Liver (tissue), 9 donors: ENCODE data around the gene KCNK3. TPM values are rescaled to one million over a fixed set of nuclear protein-coding genes. Genes with fewer than 3 reads are reported as not detected.

ENCODE experiments used
- DNase-seq: peaks from one replicate; pipeline ENCODE4 v3.0.0-alpha.2; 2017; ENCODE audit warnings: low spot score
- H3K27ac ChIP-seq, 2 donors: one replicate each; pipeline ENCODE4 v1.7.0; 2013; ENCODE audit warnings: inconsistent platforms in 2 of 2, low read length in 2 of 2, control low read depth in 1 of 2, low read depth in 1 of 2, mild to moderate bottlenecking in 1 of 2
- H3K27me3 ChIP-seq, 4 donors: one replicate each; pipeline versions ENCODE4 v1.6.1 to v1.7.0; 2013; ENCODE audit warnings: low read length in 3 of 4, inconsistent platforms in 1 of 4, mild to moderate bottlenecking in 1 of 4, moderate library complexity in 1 of 4; ENCODE audit not compliant: control insufficient read depth in 4 of 4, insufficient read depth in 4 of 4
- H3K36me3 ChIP-seq, 4 donors: one replicate each; pipeline versions ENCODE4 v1.6.1 to v1.7.0; 2013; ENCODE audit warnings: low read length in 3 of 4, mild to moderate bottlenecking in 3 of 4, low read depth in 1 of 4, moderate library complexity in 1 of 4; ENCODE audit not compliant: control insufficient read depth in 4 of 4, insufficient read depth in 3 of 4
- H3K4me1 ChIP-seq, 4 donors: one replicate each; pipeline versions ENCODE4 v1.6.1 to v1.7.0; 2013; ENCODE audit warnings: low read length in 3 of 4, mild to moderate bottlenecking in 3 of 4, moderate library complexity in 1 of 4; ENCODE audit not compliant: control insufficient read depth in 4 of 4, insufficient read depth in 4 of 4
- H3K4me3 ChIP-seq, 3 donors: one replicate each; pipeline versions ENCODE4 v1.6.1 to v1.7.0; 2013; ENCODE audit warnings: low read length in 3 of 3, control low read depth in 1 of 3, low read depth in 1 of 3, mild to moderate bottlenecking in 1 of 3
- H3K9ac ChIP-seq, 2 donors: one replicate each; pipeline ENCODE4 v1.7.0; 2013; ENCODE audit warnings: low read length in 2 of 2, mild to moderate bottlenecking in 2 of 2, moderate library complexity in 2 of 2, control low read depth in 1 of 2, low read depth in 1 of 2
- H3K9me3 ChIP-seq, 4 donors: one replicate each; pipeline versions ENCODE4 v1.6.1 to v1.7.0; 2013; ENCODE audit warnings: low read length in 3 of 4; ENCODE audit not compliant: control insufficient read depth in 4 of 4
- EGR1 ChIP-seq, 2 donors: IDR thresholded peaks; 2 replicates each; pipeline ENCODE4 v1.6.1; 2016 to 2018; ENCODE audit warnings: antibody characterized with exemption in 2 of 2, low read depth in 2 of 2
- FOXA1 ChIP-seq: IDR thresholded peaks from 2 replicates; pipeline ENCODE4 v1.6.1; 2016; ENCODE audit warnings: antibody characterized with exemption
- FOXA2 ChIP-seq: IDR thresholded peaks from 2 replicates; pipeline ENCODE4 v1.6.1; 2016; ENCODE audit warnings: antibody characterized with exemption
- GABPA ChIP-seq, 2 donors: IDR thresholded peaks in 1 of 2; conservative IDR thresholded peaks in 1 of 2; 2 replicates each; pipeline ENCODE4 v1.6.1; 2016; ENCODE audit warnings: antibody characterized with exemption in 2 of 2, mild to moderate bottlenecking in 1 of 2, moderate library complexity in 1 of 2
- HNF4A ChIP-seq, 2 donors: conservative IDR thresholded peaks; 2 replicates each; pipeline ENCODE4 v1.6.1; 2016; ENCODE audit warnings: antibody characterized with exemption in 2 of 2, mild to moderate bottlenecking in 2 of 2
- HNF4G ChIP-seq: IDR thresholded peaks from 2 replicates; pipeline ENCODE4 v1.6.1; 2016; ENCODE audit warnings: antibody characterized with exemption
- JUND ChIP-seq, 2 donors: IDR thresholded peaks; 2 replicates each; pipeline ENCODE4 v1.6.1; 2016; ENCODE audit warnings: antibody characterized with exemption in 2 of 2
- NR2F2 ChIP-seq: IDR thresholded peaks from 2 replicates; pipeline ENCODE4 v1.6.1; 2016; ENCODE audit warnings: antibody characterized with exemption
- RAD21 ChIP-seq, 2 donors: IDR thresholded peaks; 2 replicates each; pipeline ENCODE4 v1.6.1; 2016; ENCODE audit warnings: antibody characterized with exemption in 2 of 2, mild to moderate bottlenecking in 2 of 2
- RXRA ChIP-seq, 2 donors: IDR thresholded peaks; 2 replicates each; pipeline ENCODE4 v1.6.1; 2017 to 2018; ENCODE audit warnings: antibody characterized with exemption in 2 of 2, mild to moderate bottlenecking in 1 of 2
- SP1 ChIP-seq: IDR thresholded peaks from 2 replicates; pipeline ENCODE4 v1.6.1; 2018; ENCODE audit warnings: antibody characterized with exemption, mild to moderate bottlenecking
- TAF1 ChIP-seq: conservative IDR thresholded peaks from 2 replicates; pipeline ENCODE4 v1.6.1; 2016; ENCODE audit warnings: antibody characterized with exemption, mild to moderate bottlenecking
- YY1 ChIP-seq: IDR thresholded peaks from 2 replicates; pipeline ENCODE4 v1.6.1; 2016; ENCODE audit warnings: antibody characterized with exemption, mild to moderate bottlenecking
- WGBS: extraction: QIAGEN DNeasy Blood & Tissue Kit; methylation state at CpG from one replicate; pipeline ENCODE4 v1.1.7; 2013; 5-methylcytosine and 5-hydroxymethylcytosine counted together
- polyA plus RNA-seq, 2 donors: library from polyadenylated mRNA; stranded (reverse) in 1 of 2; unstranded in 1 of 2; fragments of 200-250 nt in 1 of 2; fragments of >200 nt in 1 of 2; fragmentation: Nextera tagmentation in 1 of 2; extraction: Ambion mirVana in 1 of 2; gene quantifications; one replicate each; pipeline versions ENCODE4 v1.2.1 to v1.2.3, GENCODE V29; 2013 to 2015
- total RNA-seq, 2 donors: library from RNA; depleted of rRNA; stranded (reverse); fragments of >200 nt; gene quantifications; one replicate each; pipeline ENCODE4 v1.2.3, GENCODE V29; 2014
- TF ChIP-seq, protein P1 (sequence below): IDR thresholded peaks from 2 replicates; pipeline ENCODE4 v1.6.1; 2016; ENCODE audit warnings: antibody characterized with exemption, mild to moderate bottlenecking
- TF ChIP-seq, protein P2 (sequence below): fragments of 150-350 bp; IDR thresholded peaks from 2 replicates; pipeline ENCODE4 v1.5.1; 2017; ENCODE audit warnings: improper control_type of control experiment, low read depth, low read length; ENCODE audit not compliant: missing input control
- TF ChIP-seq, protein P3 (sequence below): IDR thresholded peaks from 2 replicates; pipeline ENCODE4 v1.6.1; 2016; ENCODE audit warnings: antibody characterized with exemption
- TF ChIP-seq, protein P4 (sequence below): IDR thresholded peaks from 2 replicates; pipeline ENCODE4 v1.6.1; 2016; ENCODE audit warnings: antibody characterized with exemption
- TF ChIP-seq, protein P5 (sequence below): IDR thresholded peaks from 2 replicates; pipeline ENCODE4 v1.6.1; 2016; ENCODE audit warnings: antibody characterized with exemption
- donor health status: healthy.
- donor health status: healthy.
- donor health status: healthy.
- donor health status: healthy.
- donor health status: healthy.

The KCNK3 gene
- total RNA-seq, result 1 to 10 TPM in 1 of 2 donors, not detected in 1; 6.6 TPM
- polyA plus RNA-seq, result 1 to 10 TPM in 1 of 2 donors, under 1 TPM in 1; 0.78 to 2.6 TPM

DNA sequence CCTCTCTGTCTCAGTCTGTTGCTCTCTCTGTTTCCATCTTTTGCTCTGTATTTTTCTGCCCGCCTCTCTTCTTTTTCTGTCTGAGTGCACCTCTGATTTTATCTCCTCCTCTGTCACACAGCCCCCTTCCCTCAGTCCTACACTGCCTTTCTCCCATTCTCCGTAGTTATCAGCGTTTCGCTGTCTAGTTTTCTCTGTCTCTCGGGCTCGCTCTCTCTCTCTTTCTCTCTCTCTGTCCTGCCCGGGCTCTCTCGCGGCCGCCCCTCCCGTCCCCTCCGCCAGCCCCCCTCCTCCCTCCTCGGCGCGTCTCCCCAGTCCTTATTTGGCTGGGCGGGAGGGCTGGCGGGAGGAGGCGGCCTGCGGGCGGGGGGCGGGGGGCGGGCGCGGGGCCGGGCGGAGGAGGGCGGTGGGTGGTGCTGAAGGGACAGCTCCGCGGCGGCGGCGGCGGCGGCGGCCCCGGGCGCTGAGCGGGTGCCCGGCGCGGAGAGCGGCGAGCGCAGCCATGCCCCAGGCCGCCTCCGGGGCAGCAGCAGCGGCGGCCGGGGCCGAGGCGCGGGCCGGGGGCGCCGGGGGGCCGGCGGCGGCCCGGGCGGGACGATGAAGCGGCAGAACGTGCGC is at the start of gene KCNK3:
TSS of gene KCNK3 (plus strand) at position 444 of the 618 bp plus-strand sequence. CDS start at position 598, 154 bp downstream.
- DNase-seq, result peak; percentile 61
- peaks cover 2 to 9% (median 5%) of the 10 kb centered on the region in 4 donors for H3K4me1 ChIP-seq
- no peaks in the 10 kb centered on the region for H3K9me3 ChIP-seq
- H3K36me3 ChIP-seq, result no peaks in the 10 kb centered on the region
- H3K27me3 ChIP-seq, result peaks cover 0 to 12% (median 6%) of the 10 kb centered on the region in 4 donors
- H3K9ac ChIP-seq, result no peak within 1 kb of the TSS
- H3K4me3 ChIP-seq, result peak within 1 kb of the TSS in 1 of 3 donors; percentile 35
- no peak within 1 kb of the TSS for H3K27ac ChIP-seq
- TF ChIP-seq, protein P1, sequence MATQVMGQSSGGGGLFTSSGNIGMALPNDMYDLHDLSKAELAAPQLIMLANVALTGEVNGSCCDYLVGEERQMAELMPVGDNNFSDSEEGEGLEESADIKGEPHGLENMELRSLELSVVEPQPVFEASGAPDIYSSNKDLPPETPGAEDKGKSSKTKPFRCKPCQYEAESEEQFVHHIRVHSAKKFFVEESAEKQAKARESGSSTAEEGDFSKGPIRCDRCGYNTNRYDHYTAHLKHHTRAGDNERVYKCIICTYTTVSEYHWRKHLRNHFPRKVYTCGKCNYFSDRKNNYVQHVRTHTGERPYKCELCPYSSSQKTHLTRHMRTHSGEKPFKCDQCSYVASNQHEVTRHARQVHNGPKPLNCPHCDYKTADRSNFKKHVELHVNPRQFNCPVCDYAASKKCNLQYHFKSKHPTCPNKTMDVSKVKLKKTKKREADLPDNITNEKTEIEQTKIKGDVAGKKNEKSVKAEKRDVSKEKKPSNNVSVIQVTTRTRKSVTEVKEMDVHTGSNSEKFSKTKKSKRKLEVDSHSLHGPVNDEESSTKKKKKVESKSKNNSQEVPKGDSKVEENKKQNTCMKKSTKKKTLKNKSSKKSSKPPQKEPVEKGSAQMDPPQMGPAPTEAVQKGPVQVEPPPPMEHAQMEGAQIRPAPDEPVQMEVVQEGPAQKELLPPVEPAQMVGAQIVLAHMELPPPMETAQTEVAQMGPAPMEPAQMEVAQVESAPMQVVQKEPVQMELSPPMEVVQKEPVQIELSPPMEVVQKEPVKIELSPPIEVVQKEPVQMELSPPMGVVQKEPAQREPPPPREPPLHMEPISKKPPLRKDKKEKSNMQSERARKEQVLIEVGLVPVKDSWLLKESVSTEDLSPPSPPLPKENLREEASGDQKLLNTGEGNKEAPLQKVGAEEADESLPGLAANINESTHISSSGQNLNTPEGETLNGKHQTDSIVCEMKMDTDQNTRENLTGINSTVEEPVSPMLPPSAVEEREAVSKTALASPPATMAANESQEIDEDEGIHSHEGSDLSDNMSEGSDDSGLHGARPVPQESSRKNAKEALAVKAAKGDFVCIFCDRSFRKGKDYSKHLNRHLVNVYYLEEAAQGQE, result peak; percentile 89
- no peak for TF ChIP-seq FOXA1
- 3% methylated on average over 64 of the region's 64 CpGs for WGBS

DNA sequence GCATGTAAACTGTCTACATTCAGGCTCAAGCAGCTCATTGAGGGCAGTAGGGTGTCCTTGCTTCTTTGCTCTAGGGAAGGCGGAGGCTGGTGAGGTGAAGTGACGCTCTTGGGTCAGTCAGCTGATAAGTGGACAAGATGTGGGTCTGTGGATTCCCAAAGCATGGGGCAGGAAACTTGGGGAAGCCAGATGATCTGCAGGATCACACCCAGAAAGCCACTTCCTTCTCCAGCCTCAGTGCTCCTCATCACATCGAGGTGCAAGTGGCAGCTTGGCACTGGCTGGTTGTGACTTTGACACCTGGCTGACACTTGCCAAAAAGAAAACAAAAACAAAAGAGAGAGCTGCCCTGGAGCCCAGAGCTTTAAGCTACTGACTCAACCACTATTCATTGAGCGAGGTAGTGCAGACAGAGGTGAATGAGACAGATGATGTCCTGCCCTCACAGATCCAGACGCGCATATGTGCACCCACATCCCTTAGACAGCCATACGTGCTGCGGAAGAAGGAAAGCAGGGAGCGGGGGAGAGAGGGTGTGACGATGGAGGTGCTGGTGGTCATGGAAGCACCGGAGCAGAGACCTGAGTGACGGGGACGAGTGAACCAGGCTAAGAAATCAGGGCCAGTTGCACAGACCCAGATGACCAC is 48.2 kb upstream of the KCNK3 start:
- 76% methylated on average over 13 of the region's 13 CpGs for WGBS

More for the DNA sequence above, 48.2 kb upstream of the KCNK3 start:
- Histone ChIP-seq H3K27ac (no peak overlapping the region), H3K4me3 (no peak overlapping the region), H3K9ac (no peak overlapping the region), H3K27me3 (peaks cover 0 to 15% (median 0%) of the 10 kb centered on the region in 4 donors), H3K36me3 (no peaks in the 10 kb centered on the region), H3K9me3 (no peaks in the 10 kb centered on the region), H3K4me1 (no peaks in the 10 kb centered on the region)
- DNase-seq, result no peak
- TF ChIP-seq FOXA2 (no peak), FOXA1 (no peak), RXRA (IDR thresholded peaks at IDR 0.05) (no peak), YY1 (no peak), RAD21 (IDR thresholded peaks at IDR 0.05) (no peak), TAF1 (no peak), NR2F2 (no peak), JUND (IDR thresholded peaks at IDR 0.05) (no peak), EGR1 (IDR thresholded peaks at IDR 0.05; ENCODE audit: low read depth in 2 of 2) (no peak), GABPA (IDR thresholded peaks at IDR 0.05 in 1 of 2, conservative IDR thresholded peaks at IDR 0.05 in 1 of 2) (no peak), SP1 (no peak), HNF4G (no peak), HNF4A (conservative IDR thresholded peaks at IDR 0.05) (no peak)
- TF ChIP-seq, protein P2, sequence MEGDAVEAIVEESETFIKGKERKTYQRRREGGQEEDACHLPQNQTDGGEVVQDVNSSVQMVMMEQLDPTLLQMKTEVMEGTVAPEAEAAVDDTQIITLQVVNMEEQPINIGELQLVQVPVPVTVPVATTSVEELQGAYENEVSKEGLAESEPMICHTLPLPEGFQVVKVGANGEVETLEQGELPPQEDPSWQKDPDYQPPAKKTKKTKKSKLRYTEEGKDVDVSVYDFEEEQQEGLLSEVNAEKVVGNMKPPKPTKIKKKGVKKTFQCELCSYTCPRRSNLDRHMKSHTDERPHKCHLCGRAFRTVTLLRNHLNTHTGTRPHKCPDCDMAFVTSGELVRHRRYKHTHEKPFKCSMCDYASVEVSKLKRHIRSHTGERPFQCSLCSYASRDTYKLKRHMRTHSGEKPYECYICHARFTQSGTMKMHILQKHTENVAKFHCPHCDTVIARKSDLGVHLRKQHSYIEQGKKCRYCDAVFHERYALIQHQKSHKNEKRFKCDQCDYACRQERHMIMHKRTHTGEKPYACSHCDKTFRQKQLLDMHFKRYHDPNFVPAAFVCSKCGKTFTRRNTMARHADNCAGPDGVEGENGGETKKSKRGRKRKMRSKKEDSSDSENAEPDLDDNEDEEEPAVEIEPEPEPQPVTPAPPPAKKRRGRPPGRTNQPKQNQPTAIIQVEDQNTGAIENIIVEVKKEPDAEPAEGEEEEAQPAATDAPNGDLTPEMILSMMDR, result no peak
- TF ChIP-seq, protein P3, sequence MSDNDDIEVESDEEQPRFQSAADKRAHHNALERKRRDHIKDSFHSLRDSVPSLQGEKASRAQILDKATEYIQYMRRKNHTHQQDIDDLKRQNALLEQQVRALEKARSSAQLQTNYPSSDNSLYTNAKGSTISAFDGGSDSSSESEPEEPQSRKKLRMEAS, result no peak
- TF ChIP-seq, protein P4, sequence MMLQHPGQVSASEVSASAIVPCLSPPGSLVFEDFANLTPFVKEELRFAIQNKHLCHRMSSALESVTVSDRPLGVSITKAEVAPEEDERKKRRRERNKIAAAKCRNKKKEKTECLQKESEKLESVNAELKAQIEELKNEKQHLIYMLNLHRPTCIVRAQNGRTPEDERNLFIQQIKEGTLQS, result no peak
- TF ChIP-seq, protein P5, sequence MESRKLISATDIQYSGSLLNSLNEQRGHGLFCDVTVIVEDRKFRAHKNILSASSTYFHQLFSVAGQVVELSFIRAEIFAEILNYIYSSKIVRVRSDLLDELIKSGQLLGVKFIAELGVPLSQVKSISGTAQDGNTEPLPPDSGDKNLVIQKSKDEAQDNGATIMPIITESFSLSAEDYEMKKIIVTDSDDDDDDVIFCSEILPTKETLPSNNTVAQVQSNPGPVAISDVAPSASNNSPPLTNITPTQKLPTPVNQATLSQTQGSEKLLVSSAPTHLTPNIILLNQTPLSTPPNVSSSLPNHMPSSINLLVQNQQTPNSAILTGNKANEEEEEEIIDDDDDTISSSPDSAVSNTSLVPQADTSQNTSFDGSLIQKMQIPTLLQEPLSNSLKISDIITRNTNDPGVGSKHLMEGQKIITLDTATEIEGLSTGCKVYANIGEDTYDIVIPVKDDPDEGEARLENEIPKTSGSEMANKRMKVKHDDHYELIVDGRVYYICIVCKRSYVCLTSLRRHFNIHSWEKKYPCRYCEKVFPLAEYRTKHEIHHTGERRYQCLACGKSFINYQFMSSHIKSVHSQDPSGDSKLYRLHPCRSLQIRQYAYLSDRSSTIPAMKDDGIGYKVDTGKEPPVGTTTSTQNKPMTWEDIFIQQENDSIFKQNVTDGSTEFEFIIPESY, result no peak
- TF ChIP-seq, protein P1, result no peak
